NCI-H748 treated with DMSO at 0.1 percent for 48 hours (cell line): ENCODE measurements around the gene RAG2.

Experiments
- DNase-seq: peaks from one replicate; lab custom pipeline; 2025; lab: John Stamatoyannopoulos, UW

Gene RAG2

DNA sequence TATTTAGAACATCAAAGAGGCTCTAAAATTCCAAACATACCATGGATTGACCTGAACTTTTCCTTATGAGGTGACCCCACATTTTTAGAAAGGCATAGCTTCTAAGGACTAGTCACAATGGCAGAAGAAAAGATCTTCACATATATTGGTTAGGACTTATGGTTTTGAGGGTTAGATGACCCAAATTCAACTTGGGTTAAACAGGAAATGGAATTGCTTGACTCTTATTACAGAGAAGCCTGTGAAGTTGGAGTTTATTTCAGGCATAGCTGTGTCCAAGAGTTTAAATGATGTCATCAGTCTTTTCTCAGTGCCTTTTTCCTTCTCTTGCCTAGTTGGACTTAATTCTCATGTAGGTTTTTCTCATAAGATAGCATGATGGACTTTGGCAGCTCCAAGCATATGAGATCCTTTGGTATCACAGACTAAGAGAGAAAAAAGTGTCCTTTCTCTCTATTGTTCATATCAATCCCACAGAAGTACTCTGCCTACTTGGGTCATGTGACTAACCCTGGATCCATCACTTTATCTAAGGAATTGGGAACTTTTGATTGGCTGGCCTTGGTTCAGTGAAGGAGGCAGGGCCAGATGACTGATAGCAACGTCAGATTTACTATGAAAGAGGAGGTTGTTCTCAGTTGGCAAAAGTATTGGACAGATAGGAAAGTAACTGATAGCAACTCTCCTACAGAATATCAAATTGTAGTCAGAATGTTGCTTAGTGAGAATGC is 47.5 kb downstream of the RAG2 start:
- DNase-seq = no peak
